ENCODE measurements around the gene YTHDF2. TPM values are rescaled to one million over a fixed set of nuclear protein-coding genes. Genes with fewer than 3 reads are reported as not detected.

The YTHDF2 gene
- polyA plus RNA-seq, 3 donors = 20.7 to 81.6 (median 74.2) TPM

GRCh38 chr1:28789412-28789811 is 52.7 kb downstream of the YTHDF2 start:
- Mint-ChIP-seq H3K4me3 (no peak overlapping the region), H3K27ac (peak overlapping the region in 3 of 7 donors; percentile 11 to 50 (median 26)), H3K36me3 (no peaks in the 10 kb centered on the region), H3K27me3 (ENCODE audit: low read depth in 3 of 3) (peaks cover 2 to 6% (median 4%) of the 10 kb centered on the region in 3 donors), H3K4me1 (peaks cover 9% of the 10 kb centered on the region), H3K9me3 (peaks cover 0 to 4% (median 0%) of the 10 kb centered on the region in 7 donors)
- DNase-seq = no peak
- Histone ChIP-seq H3K4me1 (ENCODE audit: control insufficient read depth in 1 of 2, insufficient read depth in 2 of 2, low read length in 2 of 2) (peaks cover 6 to 7% of the 10 kb centered on the region in 2 donors), H3K4me3 (replicated peaks in 1 of 3; ENCODE audit: low read depth in 2 of 3, low read length in 3 of 3) (no peak overlapping the region), H4K20me1 (ENCODE audit: insufficient read depth, low read length) (no peaks in the 10 kb centered on the region), H3K27me3 (ENCODE audit: control insufficient read depth in 2 of 2, insufficient read depth in 2 of 2, low read length in 2 of 2) (no peaks in the 10 kb centered on the region), H3K4me2 (replicated peaks; ENCODE audit: extremely low read depth, low read length, poor library complexity, severe bottlenecking) (no peak overlapping the region), H3K9me3 (replicated peaks in 1 of 2; ENCODE audit: control insufficient read depth in 1 of 2, insufficient read depth in 1 of 2, low read length in 2 of 2) (no peaks in the 10 kb centered on the region), H3K27ac (ENCODE audit: low read depth in 1 of 2, low read length in 2 of 2) (no peak overlapping the region), H3K9ac (ENCODE audit: insufficient read depth, low read length, poor library complexity, severe bottlenecking) (no peak overlapping the region), H3K79me2 (ENCODE audit: insufficient read depth, low read length) (no peaks in the 10 kb centered on the region), H3K36me3 (replicated peaks in 1 of 2; ENCODE audit: control insufficient read depth in 1 of 2, insufficient read depth in 2 of 2, low read length in 2 of 2) (no peaks in the 10 kb centered on the region), H2AFZ (ENCODE audit: insufficient read depth, low read depth, low read length, poor library complexity, severe bottlenecking) (no peak overlapping the region)
- WGBS (ENCODE audit: insufficient coverage) = 97% methylated on average over 3 of the region's 9 CpGs
- TF ChIP-seq CTCF (IDR thresholded peaks at IDR 0.05) = no peak
- intact Hi-C loops (cut with micrococcal nuclease) = loop anchor here in 1 of 2 donors (5.0 to 10.0 kb wide), 3 partner anchors 88 to 415 kb away; no protein-coding TSS in a partner anchor

GRCh38 chr1:28789816-28790215 is 53.1 kb downstream of the YTHDF2 start:
- Histone ChIP-seq H4K20me1 (ENCODE audit: insufficient read depth, low read length) (no peaks in the 10 kb centered on the region), H3K9ac (ENCODE audit: insufficient read depth, low read length, poor library complexity, severe bottlenecking) (no peak overlapping the region), H3K36me3 (replicated peaks in 1 of 2; ENCODE audit: control insufficient read depth in 1 of 2, insufficient read depth in 2 of 2, low read length in 2 of 2) (no peaks in the 10 kb centered on the region), H3K9me3 (replicated peaks in 1 of 2; ENCODE audit: control insufficient read depth in 1 of 2, insufficient read depth in 1 of 2, low read length in 2 of 2) (no peaks in the 10 kb centered on the region), H3K27me3 (ENCODE audit: control insufficient read depth in 2 of 2, insufficient read depth in 2 of 2, low read length in 2 of 2) (no peaks in the 10 kb centered on the region), H3K4me3 (replicated peaks in 1 of 3; ENCODE audit: low read depth in 2 of 3, low read length in 3 of 3) (no peak overlapping the region), H3K4me2 (replicated peaks; ENCODE audit: extremely low read depth, low read length, poor library complexity, severe bottlenecking) (no peak overlapping the region), H3K27ac (ENCODE audit: low read depth in 1 of 2, low read length in 2 of 2) (no peak overlapping the region), H3K79me2 (ENCODE audit: insufficient read depth, low read length) (no peaks in the 10 kb centered on the region), H2AFZ (ENCODE audit: insufficient read depth, low read depth, low read length, poor library complexity, severe bottlenecking) (no peak overlapping the region), H3K4me1 (ENCODE audit: control insufficient read depth in 1 of 2, insufficient read depth in 2 of 2, low read length in 2 of 2) (peaks cover 6 to 7% of the 10 kb centered on the region in 2 donors)
- Mint-ChIP-seq H3K9me3 (peaks cover 0 to 4% (median 0%) of the 10 kb centered on the region in 7 donors), H3K27ac (peak overlapping the region in 3 of 7 donors; percentile 11 to 50 (median 26)), H3K27me3 (ENCODE audit: low read depth in 3 of 3) (peaks cover 2 to 6% (median 4%) of the 10 kb centered on the region in 3 donors), H3K36me3 (no peaks in the 10 kb centered on the region), H3K4me1 (peaks cover 9% of the 10 kb centered on the region), H3K4me3 (no peak overlapping the region)
- TF ChIP-seq CTCF (IDR thresholded peaks at IDR 0.05) = no peak
- WGBS (ENCODE audit: insufficient coverage) = 94% methylated on average over 4 of the region's 6 CpGs
- intact Hi-C loops (cut with micrococcal nuclease) = loop anchor here in 1 of 2 donors (5.0 to 10.0 kb wide), 3 partner anchors 87 to 415 kb away; no protein-coding TSS in a partner anchor
- no peak for DNase-seq

Measured in CD14-positive monocyte (primary cell).